Endothelial cell of umbilical vein (primary cell): Measurements from ENCODE around the gene CLPTM1L.

Experiments used
- CTCF ChIP-seq, 2 donors: IDR thresholded peaks; 1 replicate in 1 of 2; 2 replicates in 1 of 2; pipeline ENCODE4 v1.5.1; 2011; ENCODE audit warnings: low read length in 2 of 2, mild to moderate bottlenecking in 2 of 2, moderate library complexity in 2 of 2, control low read depth in 1 of 2, inconsistent platforms in 1 of 2, low read depth in 1 of 2; ENCODE audit not compliant: insufficient read depth in 1 of 2; ENCODE audit errors: extremely low read depth in 1 of 2
- EZH2 ChIP-seq: IDR thresholded peaks from 2 replicates; pipeline ENCODE4 v1.6.1; 2012; ENCODE audit warnings: borderline replicate concordance, low read depth, mild to moderate bottlenecking, moderate library complexity, low read length, inconsistent platforms; ENCODE audit not compliant: severe bottlenecking
- FOS ChIP-seq: IDR thresholded peaks from 2 replicates; pipeline ENCODE4 v1.6.1; 2011; ENCODE audit warnings: mild to moderate bottlenecking, low read length, moderate library complexity, borderline replicate concordance; ENCODE audit not compliant: insufficient read depth
- JUN ChIP-seq: IDR thresholded peaks from 2 replicates; pipeline ENCODE4 v1.6.1; 2011; ENCODE audit warnings: borderline replicate concordance, low read depth; ENCODE audit not compliant: insufficient read length, insufficient read depth
- MAX ChIP-seq: IDR thresholded peaks from 2 replicates; pipeline ENCODE4 v1.6.1; 2011; ENCODE audit not compliant: insufficient read depth, insufficient read length
- MYC ChIP-seq: IDR thresholded peaks from one replicate; pipeline ENCODE4 v1.6.1; 2011; ENCODE audit warnings: mild to moderate bottlenecking, low read depth, low read length
- POLR2A ChIP-seq: IDR thresholded peaks from 2 replicates; pipeline ENCODE4 v1.6.1; 2012; ENCODE audit warnings: low read depth, mild to moderate bottlenecking, control low read depth, low read length
- POLR2AphosphoS5 ChIP-seq: IDR thresholded peaks from 2 replicates; pipeline ENCODE4 v1.6.1; 2012; ENCODE audit warnings: low read depth, mild to moderate bottlenecking, control low read depth, low read length, moderate library complexity; ENCODE audit not compliant: insufficient read depth

GRCh38 chr5:1304033-1304432 is 40.9 kb downstream of the CLPTM1L start:
- TF ChIP-seq CTCF (IDR thresholded peaks at IDR 0.05; ENCODE audit: extremely low read depth in 1 of 2, insufficient read depth in 1 of 2, low read depth in 1 of 2, low read length in 2 of 2) (no peak), POLR2A (no peak), POLR2AphosphoS5 (no peak), EZH2 (no peak), JUN (no peak), FOS (no peak), MAX (no peak), MYC (no peak)
